Measurements from ENCODE around the gene CALCB.

GRCh38 chr11:15038963-15039362, 34.4 kb upstream of the CALCB start:
- TF ChIP-seq POLR2A (IDR thresholded peaks at IDR 0.05): no peak
- TF ChIP-seq, protein P1, sequence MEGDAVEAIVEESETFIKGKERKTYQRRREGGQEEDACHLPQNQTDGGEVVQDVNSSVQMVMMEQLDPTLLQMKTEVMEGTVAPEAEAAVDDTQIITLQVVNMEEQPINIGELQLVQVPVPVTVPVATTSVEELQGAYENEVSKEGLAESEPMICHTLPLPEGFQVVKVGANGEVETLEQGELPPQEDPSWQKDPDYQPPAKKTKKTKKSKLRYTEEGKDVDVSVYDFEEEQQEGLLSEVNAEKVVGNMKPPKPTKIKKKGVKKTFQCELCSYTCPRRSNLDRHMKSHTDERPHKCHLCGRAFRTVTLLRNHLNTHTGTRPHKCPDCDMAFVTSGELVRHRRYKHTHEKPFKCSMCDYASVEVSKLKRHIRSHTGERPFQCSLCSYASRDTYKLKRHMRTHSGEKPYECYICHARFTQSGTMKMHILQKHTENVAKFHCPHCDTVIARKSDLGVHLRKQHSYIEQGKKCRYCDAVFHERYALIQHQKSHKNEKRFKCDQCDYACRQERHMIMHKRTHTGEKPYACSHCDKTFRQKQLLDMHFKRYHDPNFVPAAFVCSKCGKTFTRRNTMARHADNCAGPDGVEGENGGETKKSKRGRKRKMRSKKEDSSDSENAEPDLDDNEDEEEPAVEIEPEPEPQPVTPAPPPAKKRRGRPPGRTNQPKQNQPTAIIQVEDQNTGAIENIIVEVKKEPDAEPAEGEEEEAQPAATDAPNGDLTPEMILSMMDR (IDR thresholded peaks at IDR 0.05): no peak
- no peak for TF ChIP-seq POLR2AphosphoS5 (IDR thresholded peaks at IDR 0.05; ENCODE audit: insufficient read depth in 1 of 2, low read depth in 1 of 2)

Data from vagina (tissue), 2 donors.